ENCODE results near the gene KCNK18.

Gene KCNK18

DNA sequence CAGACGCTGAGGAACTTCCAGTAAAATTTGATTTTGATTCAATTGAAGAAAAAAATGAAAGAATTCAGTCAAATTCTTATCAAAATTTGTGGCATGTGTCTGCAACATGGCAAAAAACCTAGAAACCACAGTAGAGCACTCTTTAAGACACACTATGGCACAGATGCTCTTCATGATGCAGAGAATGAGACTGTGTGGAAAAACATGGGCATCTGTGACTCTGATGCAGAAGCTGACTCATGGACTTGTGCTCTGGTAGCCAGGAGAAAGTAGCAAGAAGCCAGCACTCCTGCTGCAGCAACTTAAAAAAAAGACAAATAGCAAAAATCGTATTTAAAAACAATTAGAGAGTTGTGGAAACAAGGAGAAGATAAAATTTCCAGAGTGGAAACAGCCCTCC lies 8.9 kb upstream of the KCNK18 start:
- Histone ChIP-seq H3K36me3 (ENCODE audit: control insufficient read depth in 1 of 2, insufficient read depth in 2 of 2, low read length in 2 of 2) (no peaks in the 10 kb centered on the region), H3K27ac (ENCODE audit: low read depth, low read length) (no peak overlapping the region), H3K9me3 (ENCODE audit: control insufficient read depth in 1 of 2, low read length in 2 of 2) (no peaks in the 10 kb centered on the region)

DNA sequence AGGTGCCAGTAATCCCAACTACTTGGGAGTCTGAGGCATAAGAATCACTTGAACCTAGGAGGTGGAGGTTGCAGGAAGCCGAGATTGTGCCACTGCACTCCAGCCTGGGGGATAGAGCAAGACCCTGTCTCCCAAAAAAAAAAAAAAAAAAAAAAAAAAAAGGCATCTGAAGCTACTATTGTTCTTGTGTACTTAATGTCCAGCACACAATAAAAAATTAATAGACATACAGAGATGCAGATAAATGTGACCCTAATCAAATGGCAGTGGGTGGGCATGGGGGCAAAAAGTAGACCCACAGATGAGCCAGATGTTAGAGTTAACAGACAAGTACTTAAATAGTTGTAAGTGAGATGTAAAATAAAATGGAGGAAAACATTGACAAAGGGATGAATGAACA lies 7.7 kb upstream of the KCNK18 start:
- Histone ChIP-seq H3K4me1 (ENCODE audit: control insufficient read depth in 1 of 2, insufficient read depth in 2 of 2, low read length in 2 of 2) (no peaks in the 10 kb centered on the region), H3K27me3 (ENCODE audit: control insufficient read depth in 1 of 2, insufficient read depth in 2 of 2, low read length in 2 of 2) (no peaks in the 10 kb centered on the region), H3K36me3 (ENCODE audit: control insufficient read depth in 1 of 2, insufficient read depth in 2 of 2, low read length in 2 of 2) (no peaks in the 10 kb centered on the region), H3K9me3 (ENCODE audit: control insufficient read depth in 1 of 2, low read length in 2 of 2) (no peaks in the 10 kb centered on the region), H3K27ac (ENCODE audit: low read depth, low read length) (no peak overlapping the region), H3K4me3 (ENCODE audit: low read depth in 1 of 2, low read length in 2 of 2) (no peak overlapping the region), H3K9ac (ENCODE audit: low read depth in 1 of 2, low read length in 2 of 2) (no peak overlapping the region)

More for the DNA sequence above, 8.9 kb upstream of the KCNK18 start:
- no peak overlapping the region for H3K4me3 ChIP-seq (ENCODE audit: low read depth in 1 of 2, low read length in 2 of 2)
- H3K4me1 ChIP-seq (ENCODE audit: control insufficient read depth in 1 of 2, insufficient read depth in 2 of 2, low read length in 2 of 2), result no peaks in the 10 kb centered on the region
- H3K27me3 ChIP-seq (ENCODE audit: control insufficient read depth in 1 of 2, insufficient read depth in 2 of 2, low read length in 2 of 2), result peaks cover 0 to 1% of the 10 kb centered on the region in 2 donors
- no peak overlapping the region for H3K9ac ChIP-seq (ENCODE audit: low read depth in 1 of 2, low read length in 2 of 2)

DNA sequence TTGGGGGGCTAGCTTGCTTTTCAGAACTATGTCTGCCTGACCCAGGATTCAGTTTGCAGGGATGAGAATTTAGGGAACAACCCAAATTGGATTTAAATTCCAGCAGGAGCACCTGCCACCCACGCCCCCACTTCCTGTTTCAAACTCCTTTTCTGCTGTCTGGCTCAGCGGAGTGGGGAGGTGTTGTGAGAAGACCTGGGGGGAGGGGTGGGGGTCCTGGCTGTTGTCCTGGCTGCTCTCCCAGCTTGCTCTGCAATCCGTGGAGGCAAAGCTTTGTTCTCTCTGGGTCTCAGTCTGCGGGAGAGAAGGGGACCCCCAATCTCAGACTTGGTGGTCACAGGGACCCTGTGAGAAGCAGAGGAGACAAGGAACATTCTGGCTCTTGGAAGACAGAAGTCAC lies 799 bp downstream of the KCNK18 start:
- no peaks in the 10 kb centered on the region for H3K27me3 ChIP-seq (ENCODE audit: control insufficient read depth in 1 of 2, insufficient read depth in 2 of 2, low read length in 2 of 2)
- H3K27ac ChIP-seq (ENCODE audit: low read depth, low read length), result no peak overlapping the region
- H3K4me1 ChIP-seq (ENCODE audit: control insufficient read depth in 1 of 2, insufficient read depth in 2 of 2, low read length in 2 of 2), result no peaks in the 10 kb centered on the region
- no peaks in the 10 kb centered on the region for H3K36me3 ChIP-seq (ENCODE audit: control insufficient read depth in 1 of 2, insufficient read depth in 2 of 2, low read length in 2 of 2)
- no peak overlapping the region for H3K9ac ChIP-seq (ENCODE audit: low read depth in 1 of 2, low read length in 2 of 2)
- no peak overlapping the region for H3K4me3 ChIP-seq (ENCODE audit: low read depth in 1 of 2, low read length in 2 of 2)
- no peaks in the 10 kb centered on the region for H3K9me3 ChIP-seq (ENCODE audit: control insufficient read depth in 1 of 2, low read length in 2 of 2)

DNA sequence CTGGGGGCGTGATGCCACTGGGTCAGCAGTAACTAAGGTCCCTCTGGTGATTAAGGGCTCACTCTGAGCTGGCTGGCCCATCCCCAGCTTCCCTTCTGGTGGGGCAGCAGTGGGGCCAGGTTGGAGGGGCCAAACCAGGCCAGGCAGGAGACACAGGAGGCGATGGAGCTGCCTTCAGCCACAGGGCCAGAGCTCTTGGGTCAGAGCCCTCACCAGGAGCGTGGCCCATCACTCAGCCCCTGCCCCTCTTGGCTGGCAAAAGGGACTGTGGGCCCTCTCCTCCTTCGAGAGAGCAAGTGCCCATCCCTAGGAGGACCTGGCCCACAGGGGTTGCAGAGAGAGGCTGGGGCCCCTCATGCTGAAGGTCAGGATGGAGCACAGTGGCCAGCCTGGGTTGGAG lies 4.5 kb downstream of the KCNK18 start:
- Histone ChIP-seq H3K27ac (ENCODE audit: low read depth, low read length) (no peak overlapping the region), H3K4me1 (ENCODE audit: control insufficient read depth in 1 of 2, insufficient read depth in 2 of 2, low read length in 2 of 2) (no peaks in the 10 kb centered on the region), H3K9ac (ENCODE audit: low read depth in 1 of 2, low read length in 2 of 2) (no peak overlapping the region), H3K27me3 (ENCODE audit: control insufficient read depth in 1 of 2, insufficient read depth in 2 of 2, low read length in 2 of 2) (no peaks in the 10 kb centered on the region), H3K36me3 (ENCODE audit: control insufficient read depth in 1 of 2, insufficient read depth in 2 of 2, low read length in 2 of 2) (no peaks in the 10 kb centered on the region), H3K4me3 (ENCODE audit: low read depth in 1 of 2, low read length in 2 of 2) (no peak overlapping the region), H3K9me3 (ENCODE audit: control insufficient read depth in 1 of 2, low read length in 2 of 2) (no peaks in the 10 kb centered on the region)

DNA sequence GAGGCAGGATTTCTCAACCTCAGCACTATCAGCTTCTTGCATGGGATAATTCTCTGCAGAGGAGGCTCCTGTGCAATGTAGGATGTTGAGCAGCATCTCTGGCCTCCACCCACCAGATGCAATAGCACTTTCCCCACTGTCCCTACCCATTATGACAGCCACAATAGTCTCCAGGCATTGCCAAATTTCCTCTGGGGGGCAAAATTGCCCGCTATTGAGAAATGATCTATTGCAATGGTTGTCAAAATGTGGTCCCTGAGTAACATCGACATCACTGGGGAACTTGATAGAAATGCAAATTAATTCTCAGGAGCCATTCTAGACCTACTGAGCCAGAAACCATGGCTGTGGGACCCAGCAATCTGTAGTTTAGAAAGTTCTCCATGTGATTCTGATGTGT lies 7.0 kb downstream of the KCNK18 start:
- Histone ChIP-seq H3K36me3 (ENCODE audit: control insufficient read depth in 1 of 2, insufficient read depth in 2 of 2, low read length in 2 of 2) (no peaks in the 10 kb centered on the region), H3K27ac (ENCODE audit: low read depth, low read length) (no peak overlapping the region), H3K9me3 (ENCODE audit: control insufficient read depth in 1 of 2, low read length in 2 of 2) (no peaks in the 10 kb centered on the region), H3K27me3 (ENCODE audit: control insufficient read depth in 1 of 2, insufficient read depth in 2 of 2, low read length in 2 of 2) (peaks cover 3 to 4% of the 10 kb centered on the region in 2 donors), H3K4me3 (ENCODE audit: low read depth in 1 of 2, low read length in 2 of 2) (no peak overlapping the region), H3K9ac (ENCODE audit: low read depth in 1 of 2, low read length in 2 of 2) (no peak overlapping the region), H3K4me1 (ENCODE audit: control insufficient read depth in 1 of 2, insufficient read depth in 2 of 2, low read length in 2 of 2) (no peaks in the 10 kb centered on the region)

DNA sequence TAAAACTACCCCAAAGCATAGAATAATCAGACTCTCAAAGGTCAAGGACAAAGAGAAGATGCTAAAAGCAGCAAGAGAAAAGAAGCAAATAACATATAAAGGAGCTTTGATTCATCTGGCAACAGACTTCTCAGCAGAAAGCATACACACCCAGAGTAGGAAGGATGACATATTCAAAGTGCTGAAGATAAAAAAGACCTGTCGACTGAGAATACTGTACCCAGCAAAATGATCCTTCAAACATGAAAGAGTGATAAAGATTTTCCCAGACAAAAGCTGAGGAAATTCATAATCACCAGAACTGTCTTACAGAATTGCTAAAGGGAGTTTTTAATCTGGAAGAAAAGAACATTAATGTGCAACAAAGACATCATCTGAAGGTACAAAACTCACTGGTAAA lies 14.9 kb downstream of the KCNK18 start:
- Histone ChIP-seq H3K36me3 (ENCODE audit: control insufficient read depth in 1 of 2, insufficient read depth in 2 of 2, low read length in 2 of 2) (no peaks in the 10 kb centered on the region), H3K4me3 (ENCODE audit: low read depth in 1 of 2, low read length in 2 of 2) (no peak overlapping the region), H3K9ac (ENCODE audit: low read depth in 1 of 2, low read length in 2 of 2) (no peak overlapping the region), H3K27me3 (ENCODE audit: control insufficient read depth in 1 of 2, insufficient read depth in 2 of 2, low read length in 2 of 2) (peaks cover 27 to 28% of the 10 kb centered on the region in 2 donors), H3K27ac (ENCODE audit: low read depth, low read length) (no peak overlapping the region), H3K9me3 (ENCODE audit: control insufficient read depth in 1 of 2, low read length in 2 of 2) (peaks cover 2 to 5% of the 10 kb centered on the region in 2 donors), H3K4me1 (ENCODE audit: control insufficient read depth in 1 of 2, insufficient read depth in 2 of 2, low read length in 2 of 2) (peaks cover 5 to 6% of the 10 kb centered on the region in 2 donors)

DNA sequence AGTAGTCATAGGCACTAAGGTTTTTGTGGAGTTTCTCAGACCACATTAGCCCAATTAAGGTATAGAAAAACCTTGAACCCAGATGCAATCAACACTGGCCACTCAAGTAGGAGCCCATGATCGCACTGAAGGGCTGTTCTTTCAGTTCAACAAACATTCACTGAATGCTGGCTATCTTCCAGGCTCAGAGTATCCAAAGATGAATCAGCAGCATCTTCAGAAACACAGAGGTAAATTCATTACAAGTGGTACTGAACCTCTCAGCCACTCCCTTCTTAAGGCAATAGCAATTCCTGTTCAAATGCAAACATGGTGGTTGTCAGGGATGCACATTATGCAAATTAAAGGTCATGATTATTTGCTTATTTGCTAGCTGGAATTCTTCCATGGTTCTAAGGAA lies 17.1 kb downstream of the KCNK18 start:
- Histone ChIP-seq H3K27ac (ENCODE audit: low read depth, low read length) (no peak overlapping the region), H3K9me3 (ENCODE audit: control insufficient read depth in 1 of 2, low read length in 2 of 2) (peaks cover 2 to 5% of the 10 kb centered on the region in 2 donors), H3K27me3 (ENCODE audit: control insufficient read depth in 1 of 2, insufficient read depth in 2 of 2, low read length in 2 of 2) (peaks cover 33 to 38% of the 10 kb centered on the region in 2 donors), H3K36me3 (ENCODE audit: control insufficient read depth in 1 of 2, insufficient read depth in 2 of 2, low read length in 2 of 2) (no peaks in the 10 kb centered on the region), H3K9ac (ENCODE audit: low read depth in 1 of 2, low read length in 2 of 2) (no peak overlapping the region), H3K4me1 (ENCODE audit: control insufficient read depth in 1 of 2, insufficient read depth in 2 of 2, low read length in 2 of 2) (peaks cover 6 to 11% of the 10 kb centered on the region in 2 donors), H3K4me3 (ENCODE audit: low read depth in 1 of 2, low read length in 2 of 2) (no peak overlapping the region)

DNA sequence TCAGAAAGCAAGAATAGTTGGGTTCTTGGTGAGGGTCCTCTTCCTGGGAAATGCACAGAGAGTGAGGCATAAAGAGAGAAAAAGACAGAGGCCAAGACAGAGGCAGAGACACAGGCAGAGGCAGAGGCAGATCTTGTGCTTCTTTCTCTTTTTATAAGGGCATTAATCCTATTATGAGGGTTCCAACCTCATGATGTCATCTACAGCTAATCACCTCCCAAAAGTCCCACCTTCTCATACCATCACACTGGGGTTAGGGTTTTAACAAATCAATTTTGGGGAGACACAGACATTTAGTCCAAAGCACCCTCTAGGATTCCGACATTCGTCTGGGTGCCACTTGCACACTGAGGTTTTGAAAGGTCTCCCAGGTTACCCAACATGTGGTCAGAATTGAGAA lies 17.8 kb downstream of the KCNK18 start:
- Histone ChIP-seq H3K36me3 (ENCODE audit: control insufficient read depth in 1 of 2, insufficient read depth in 2 of 2, low read length in 2 of 2) (no peaks in the 10 kb centered on the region), H3K9ac (ENCODE audit: low read depth in 1 of 2, low read length in 2 of 2) (no peak overlapping the region), H3K4me3 (ENCODE audit: low read depth in 1 of 2, low read length in 2 of 2) (no peak overlapping the region), H3K27ac (ENCODE audit: low read depth, low read length) (no peak overlapping the region), H3K4me1 (ENCODE audit: control insufficient read depth in 1 of 2, insufficient read depth in 2 of 2, low read length in 2 of 2) (peaks cover 6 to 11% of the 10 kb centered on the region in 2 donors), H3K9me3 (ENCODE audit: control insufficient read depth in 1 of 2, low read length in 2 of 2) (peaks cover 2 to 5% of the 10 kb centered on the region in 2 donors), H3K27me3 (ENCODE audit: control insufficient read depth in 1 of 2, insufficient read depth in 2 of 2, low read length in 2 of 2) (peaks cover 29 to 38% of the 10 kb centered on the region in 2 donors)

DNA sequence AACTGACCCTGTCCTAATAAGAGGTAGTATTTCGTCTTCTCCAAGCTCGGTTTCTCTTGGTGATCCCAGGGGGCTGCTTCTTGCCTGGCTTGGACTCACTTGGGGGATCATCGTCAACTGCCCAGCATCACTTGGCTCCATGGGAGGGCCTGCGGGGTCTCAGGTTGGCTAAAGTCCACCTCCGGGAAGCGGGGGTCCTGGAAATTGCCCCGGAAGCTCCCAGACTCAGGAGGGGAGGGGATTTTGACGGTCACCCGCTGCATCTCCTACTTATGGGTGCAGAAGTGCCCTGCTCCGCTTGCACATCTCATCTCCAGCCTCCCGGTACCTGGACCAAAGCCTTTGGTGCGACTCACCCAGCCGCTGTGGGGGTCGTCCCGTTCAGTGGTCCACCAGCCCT lies 18.7 kb downstream of the KCNK18 start:
- Histone ChIP-seq H3K4me3 (ENCODE audit: low read depth in 1 of 2, low read length in 2 of 2) (peak overlapping the region in 1 of 2 donors; percentile 29), H3K27me3 (ENCODE audit: control insufficient read depth in 1 of 2, insufficient read depth in 2 of 2, low read length in 2 of 2) (peaks cover 29 to 39% of the 10 kb centered on the region in 2 donors), H3K9ac (ENCODE audit: low read depth in 1 of 2, low read length in 2 of 2) (no peak overlapping the region), H3K36me3 (ENCODE audit: control insufficient read depth in 1 of 2, insufficient read depth in 2 of 2, low read length in 2 of 2) (no peaks in the 10 kb centered on the region), H3K4me1 (ENCODE audit: control insufficient read depth in 1 of 2, insufficient read depth in 2 of 2, low read length in 2 of 2) (peaks cover 6 to 11% of the 10 kb centered on the region in 2 donors), H3K9me3 (ENCODE audit: control insufficient read depth in 1 of 2, low read length in 2 of 2) (peaks cover 2 to 5% of the 10 kb centered on the region in 2 donors), H3K27ac (ENCODE audit: low read depth, low read length) (no peak overlapping the region)

DNA sequence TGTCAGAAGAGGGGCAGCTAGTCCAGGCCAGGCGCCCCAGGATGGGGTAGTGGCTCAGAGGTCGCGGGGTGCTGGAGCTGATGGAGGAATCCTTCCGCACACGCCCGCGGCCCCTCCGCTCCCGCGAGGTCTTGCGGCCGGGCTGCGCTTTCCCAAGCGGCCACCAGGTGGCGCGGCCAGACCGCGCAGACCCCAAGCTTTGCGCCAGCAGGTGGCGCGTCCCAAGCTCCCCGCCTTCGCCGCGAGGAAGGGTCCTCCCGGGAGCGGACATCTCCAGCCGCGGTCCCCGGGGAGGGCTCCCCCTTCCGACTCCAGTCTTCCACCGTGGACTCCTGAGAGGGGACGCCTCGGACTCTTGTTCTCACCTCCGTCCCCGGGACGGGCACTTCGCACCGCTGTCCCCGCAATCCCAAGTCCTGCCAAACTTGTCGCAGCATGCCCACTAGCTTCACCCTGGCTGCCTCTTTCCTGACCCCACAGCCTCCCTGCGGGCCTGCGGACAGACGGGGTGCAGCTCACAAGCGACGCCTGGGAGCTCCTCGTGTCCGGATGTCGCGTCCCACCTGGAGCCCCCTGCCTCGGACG lies 19.4 kb downstream of the KCNK18 start:
- Histone ChIP-seq H3K4me1 (ENCODE audit: control insufficient read depth in 1 of 2, insufficient read depth in 2 of 2, low read length in 2 of 2) (peaks cover 6 to 11% of the 10 kb centered on the region in 2 donors), H3K4me3 (ENCODE audit: low read depth in 1 of 2, low read length in 2 of 2) (peak overlapping the region; percentile 75), H3K27me3 (ENCODE audit: control insufficient read depth in 1 of 2, insufficient read depth in 2 of 2, low read length in 2 of 2) (peaks cover 29 to 41% of the 10 kb centered on the region in 2 donors), H3K36me3 (ENCODE audit: control insufficient read depth in 1 of 2, insufficient read depth in 2 of 2, low read length in 2 of 2) (no peaks in the 10 kb centered on the region), H3K9me3 (ENCODE audit: control insufficient read depth in 1 of 2, low read length in 2 of 2) (peaks cover 2 to 5% of the 10 kb centered on the region in 2 donors), H3K27ac (ENCODE audit: low read depth, low read length) (no peak overlapping the region), H3K9ac (ENCODE audit: low read depth in 1 of 2, low read length in 2 of 2) (peak overlapping the region in 1 of 2 donors; percentile 51)

All from duodenal mucosa (tissue), 2 donors.